Activated T-helper 2 cell treated with anti-CD3 and anti-CD28 coated beads, Interferon-gamma antibody, Interleukin-2, Interleukin-4, amounts not matched to agents 10 μg/mL and 5 μg/mL and 100 μg/mL, durations not matched to agents 14 hours and 24 hours and 36 hours (primary cell): ENCODE measurements around the gene CPT1C. TPM values are rescaled to one million over a fixed set of nuclear protein-coding genes. Genes with fewer than 3 reads are reported as not detected.

Experiments used
- DNase-seq: peaks from one replicate; pipeline ENCODE4 v3.0.0; 2021; ENCODE audit warnings: low spot score
- H3K27ac Mint-ChIP-seq: one replicate; pipeline ENCODE4 v1.8.0; 2021; ENCODE audit warnings: mixed read lengths
- H3K27me3 Mint-ChIP-seq: one replicate; pipeline ENCODE4 v1.8.0; 2021; ENCODE audit warnings: low read depth, mixed read lengths
- H3K36me3 Mint-ChIP-seq: one replicate; pipeline ENCODE4 v1.8.0; 2021; ENCODE audit warnings: low read depth, mixed read lengths
- H3K4me1 Mint-ChIP-seq: one replicate; pipeline ENCODE4 v1.8.0; 2021; ENCODE audit warnings: low read depth, mixed read lengths
- H3K4me3 Mint-ChIP-seq: one replicate; pipeline ENCODE4 v1.8.0; 2021; ENCODE audit warnings: low read depth, mild to moderate bottlenecking, moderate library complexity, mixed read lengths
- H3K9me3 Mint-ChIP-seq: one replicate; pipeline ENCODE4 v1.8.0; 2021; ENCODE audit warnings: mixed read lengths
- intact Hi-C: fragments of 100-400 bp; cut with micrococcal nuclease; formaldehyde crosslinking; loops from one replicate; pipeline ENCODE4 v1.15.1; 2023
- total RNA-seq: library from RNA; stranded (reverse); gene quantifications from 2 replicates; pipeline ENCODE4 v1.2.3, GENCODE V29; 2022

The CPT1C gene
- total RNA-seq, 1 donor from 2014 or later = 2.9 TPM

- H3K4me1 Mint-ChIP-seq = peaks cover 20% of the 10 kb centered on the region
- peak; percentile 98 for DNase-seq
- peak within 1 kb of the TSS; percentile 87 for H3K27ac Mint-ChIP-seq
- no peaks in the 10 kb centered on the region for H3K9me3 Mint-ChIP-seq
- H3K4me3 Mint-ChIP-seq = peak within 1 kb of the TSS; percentile 95
- intact Hi-C loops = loop anchor here (1.0 to 10.0 kb wide), 2 partner anchors 11 to 149 kb away; partner anchors contain the start of genes FUZ and MED25
- no peaks in the 10 kb centered on the region for H3K27me3 Mint-ChIP-seq
- H3K36me3 Mint-ChIP-seq = peaks cover 31% of the 10 kb centered on the region
These were observed 25.4 kb upstream of the CPT1C start, which contains the start of the genes BCL2L12 and IRF3 for GRCh38 chr19:49665351-49666119. Gene BCL2L12, plus strand, starts transcription at chr19:49665933. Its CDS starts 760 bp downstream, at chr19:49666693. Gene IRF3, minus strand, starts transcription at chr19:49665857. Its CDS starts 1,019 bp downstream, at chr19:49664838.

- intact Hi-C loops = loop anchor here (10.0 kb wide), 1 partner anchor 149 kb away; the partner anchor contains the start of genes FUZ and MED25
- DNase-seq = no peak
- Mint-ChIP-seq H3K4me1 (peaks cover 20% of the 10 kb centered on the region), H3K27ac (peak overlapping the region; percentile 87), H3K27me3 (no peaks in the 10 kb centered on the region), H3K36me3 (peaks cover 31% of the 10 kb centered on the region), H3K9me3 (no peaks in the 10 kb centered on the region), H3K4me3 (peak overlapping the region; percentile 95)
These were observed 24.8 kb upstream of the CPT1C start for GRCh38 chr19:49666120-49666444.

- intact Hi-C loops = loop anchor here (10.0 kb wide), 1 partner anchor 147 kb away; the partner anchor contains the start of genes FUZ and MED25
- H3K4me1 Mint-ChIP-seq = peaks cover 27% of the 10 kb centered on the region
- H3K9me3 Mint-ChIP-seq = no peaks in the 10 kb centered on the region
- peak overlapping the region; percentile 95 for H3K4me3 Mint-ChIP-seq
- H3K27ac Mint-ChIP-seq = peak overlapping the region; percentile 9
- no peaks in the 10 kb centered on the region for H3K27me3 Mint-ChIP-seq
- DNase-seq = no peak
- peaks cover 29% of the 10 kb centered on the region for H3K36me3 Mint-ChIP-seq
These were observed 23.4 kb upstream of the CPT1C start for GRCh38 chr19:49667473-49667872.

- intact Hi-C loops = loop anchor here (10.0 kb wide), 1 partner anchor 145 kb away; the partner anchor contains the start of genes FUZ and MED25
- H3K4me1 Mint-ChIP-seq = peaks cover 17% of the 10 kb centered on the region
- DNase-seq = no peak
- no peaks in the 10 kb centered on the region for H3K27me3 Mint-ChIP-seq
- H3K4me3 Mint-ChIP-seq = no peak overlapping the region
- no peaks in the 10 kb centered on the region for H3K9me3 Mint-ChIP-seq
- no peak overlapping the region for H3K27ac Mint-ChIP-seq
- peaks cover 18% of the 10 kb centered on the region for H3K36me3 Mint-ChIP-seq
These were observed 21.4 kb upstream of the CPT1C start for GRCh38 chr19:49669516-49669915.

GRCh38 chr19:49672131-49672919 lies 18.6 kb upstream of the CPT1C start:
- H3K4me1 Mint-ChIP-seq = peaks cover 12% of the 10 kb centered on the region
- peaks cover 18% of the 10 kb centered on the region for H3K36me3 Mint-ChIP-seq
- DNase-seq = peak; percentile 68
- no peak overlapping the region for H3K4me3 Mint-ChIP-seq
- peak overlapping the region; percentile 29 for H3K27ac Mint-ChIP-seq
- intact Hi-C loops = no loop called here
- no peaks in the 10 kb centered on the region for H3K9me3 Mint-ChIP-seq
- H3K27me3 Mint-ChIP-seq = no peaks in the 10 kb centered on the region

- Mint-ChIP-seq H3K9me3 (no peaks in the 10 kb centered on the region), H3K27ac (peak overlapping the region; percentile 96), H3K27me3 (no peaks in the 10 kb centered on the region), H3K4me1 (peaks cover 23% of the 10 kb centered on the region), H3K4me3 (peak overlapping the region; percentile 98), H3K36me3 (peaks cover 28% of the 10 kb centered on the region)
- peak; percentile 37 for DNase-seq
- intact Hi-C loops = loop anchor here (1.0 to 5.0 kb wide), 6 partner anchors 11 to 191 kb away; partner anchors contain the start of genes AP2A1, BCL2L12, IRF3 and PNKP
These were observed 14.7 kb upstream of the CPT1C start for GRCh38 chr19:49676136-49676783.

GRCh38 chr19:49676784-49677230 lies 14.1 kb upstream of the CPT1C start:
- H3K4me3 Mint-ChIP-seq = peak overlapping the region; percentile 98
- peaks cover 22% of the 10 kb centered on the region for H3K4me1 Mint-ChIP-seq

GRCh38 chr19:49677231-49677900 lies 13.6 kb upstream of the CPT1C start, which contains the start of gene PRMT1:
Gene PRMT1, plus strand, starts transcription at chr19:49677271. Its CDS starts 10 bp downstream, at chr19:49677281.
- peak within 1 kb of the TSS; percentile 96 for H3K27ac Mint-ChIP-seq
- H3K4me3 Mint-ChIP-seq = peak within 1 kb of the TSS; percentile 98
- peaks cover 18% of the 10 kb centered on the region for H3K4me1 Mint-ChIP-seq
- peaks cover 28% of the 10 kb centered on the region for H3K36me3 Mint-ChIP-seq
- peak; percentile 53 for DNase-seq
- H3K9me3 Mint-ChIP-seq = no peaks in the 10 kb centered on the region
- intact Hi-C loops = loop anchor here (2.0 to 5.0 kb wide), 3 partner anchors 89 to 190 kb away; partner anchors contain the start of genes AP2A1, PNKP and RPS11
- no peaks in the 10 kb centered on the region for H3K27me3 Mint-ChIP-seq

More at GRCh38 chr19:49676784-49677230, 14.1 kb upstream of the CPT1C start:
- DNase-seq = peak; percentile 99
- H3K9me3 Mint-ChIP-seq = no peaks in the 10 kb centered on the region
- H3K36me3 Mint-ChIP-seq = peaks cover 28% of the 10 kb centered on the region
- no peaks in the 10 kb centered on the region for H3K27me3 Mint-ChIP-seq
- peak overlapping the region; percentile 96 for H3K27ac Mint-ChIP-seq
- intact Hi-C loops = loop anchor here (1.0 to 5.0 kb wide), 6 partner anchors 12 to 190 kb away; partner anchors contain the start of genes AP2A1, BCL2L12, IRF3 and PNKP

- intact Hi-C loops = loop anchor here (2.0 to 5.0 kb wide), 3 partner anchors 89 to 189 kb away; partner anchors contain the start of genes AP2A1, PNKP and RPS11
- H3K9me3 Mint-ChIP-seq = no peaks in the 10 kb centered on the region
- peak overlapping the region; percentile 93 for H3K27ac Mint-ChIP-seq
- H3K4me1 Mint-ChIP-seq = peaks cover 19% of the 10 kb centered on the region
- peak; percentile 71 for DNase-seq
- peaks cover 32% of the 10 kb centered on the region for H3K36me3 Mint-ChIP-seq
- H3K4me3 Mint-ChIP-seq = peak overlapping the region; percentile 93
- no peaks in the 10 kb centered on the region for H3K27me3 Mint-ChIP-seq
These were observed 12.8 kb upstream of the CPT1C start for GRCh38 chr19:49677901-49678674.

- H3K4me1 Mint-ChIP-seq = peaks cover 19% of the 10 kb centered on the region
These were observed 11.7 kb upstream of the CPT1C start for GRCh38 chr19:49678985-49679770.

More at GRCh38 chr19:49678985-49679770, 11.7 kb upstream of the CPT1C start:
- H3K27ac Mint-ChIP-seq = peak overlapping the region; percentile 62
- intact Hi-C loops = loop anchor here (5.0 kb wide), 1 partner anchor 188 kb away; the partner anchor contains the start of gene PNKP
- peak overlapping the region; percentile 93 for H3K4me3 Mint-ChIP-seq
- no peaks in the 10 kb centered on the region for H3K9me3 Mint-ChIP-seq
- no peak for DNase-seq
- no peaks in the 10 kb centered on the region for H3K27me3 Mint-ChIP-seq
- peaks cover 43% of the 10 kb centered on the region for H3K36me3 Mint-ChIP-seq
